IMR-90 (cell line): Measurements from ENCODE around the gene CLMP. TPM values are rescaled to one million over a fixed set of nuclear protein-coding genes. Genes with fewer than 3 reads are reported as not detected.

Experiments used
- ATAC-seq: fragments of 200-7000 bp; cut with Tn5 transposase; 2 replicates; pipeline ENCODE4 v1.9.1; 2020; ENCODE audit warnings: low read depth, mild to moderate bottlenecking, moderate library complexity
- BruUV-seq: library from RNA; stranded (reverse); fragments of 400-500 nt; replicated peaks from 2 replicates; lab custom pipeline; 2021; lab: Mats Ljungman, UMichigan
- CTCF ChIA-PET: fragments of 300-600 bp; formaldehyde crosslinking; extraction: SDS; loops from one replicate; lab custom pipeline; 2021; ENCODE audit warnings: antibody characterized with exemption; lab: Yijun Ruan, JAX
- POLR2A ChIA-PET: fragments of 300-600 bp; sonication (Branson Sonifier 250); formaldehyde crosslinking; loops from one replicate; lab custom pipeline; 2022; ENCODE audit warnings: antibody characterized with exemption; ENCODE audit not compliant: unreplicated experiment; lab: Charles Lee
- DNase-seq: peaks from one replicate; pipeline ENCODE4 v3.0.0; 2013
- H2AFZ ChIP-seq: replicated peaks from 2 replicates; pipeline ENCODE3; 2013; ENCODE audit warnings: low read length, mild to moderate bottlenecking; ENCODE audit not compliant: poor library complexity
- H2AK5ac ChIP-seq: 2 replicates; pipeline ENCODE4 v1.6.1; 2013; ENCODE audit warnings: low read depth, low read length, inconsistent platforms
- H2AK9ac ChIP-seq: replicated peaks from 2 replicates; pipeline ENCODE3; 2013; ENCODE audit warnings: mild to moderate bottlenecking, low read depth, low read length, moderate library complexity; ENCODE audit not compliant: poor library complexity
- H2BK120ac ChIP-seq: 2 replicates; pipeline ENCODE4 v1.6.1; 2013; ENCODE audit warnings: low read depth, low read length, inconsistent platforms
- H2BK15ac ChIP-seq: 3 replicates; pipeline ENCODE4 v1.6.1; 2013; ENCODE audit warnings: low read depth, low read length, inconsistent platforms
- H2BK20ac ChIP-seq: 2 replicates; pipeline ENCODE4 v1.6.1; 2013; ENCODE audit warnings: low read depth, mild to moderate bottlenecking, inconsistent platforms, low read length, moderate library complexity
- H2BK5ac ChIP-seq: 2 replicates; pipeline ENCODE4 v1.6.1; 2013; ENCODE audit warnings: mild to moderate bottlenecking, low read depth, low read length, inconsistent platforms; ENCODE audit not compliant: poor library complexity, severe bottlenecking
- H3K14ac ChIP-seq: replicated peaks from 2 replicates; pipeline ENCODE4 v1.6.1; 2013; ENCODE audit warnings: low read depth, low read length, inconsistent platforms
- H3K18ac ChIP-seq: 2 replicates; pipeline ENCODE4 v1.6.1; 2013; ENCODE audit warnings: low read depth, low read length, control low read depth
- H3K23ac ChIP-seq: 2 replicates; pipeline ENCODE4 v1.6.1; 2013; ENCODE audit warnings: low read depth, low read length, inconsistent platforms
- H3K27ac ChIP-seq: 2 replicates; pipeline ENCODE4 v1.5.1; 2013; ENCODE audit warnings: mild to moderate bottlenecking, control low read depth, low read length; ENCODE audit not compliant: insufficient read depth
- H3K27me3 ChIP-seq: 2 replicates; pipeline ENCODE4 v1.6.1; 2013; ENCODE audit warnings: low read length; ENCODE audit not compliant: control insufficient read depth, insufficient read depth
- H3K36me3 ChIP-seq: 2 replicates; pipeline ENCODE4 v1.6.1; 2013; ENCODE audit warnings: low read length, mixed read lengths; ENCODE audit not compliant: control insufficient read depth, insufficient read depth
- H3K4ac ChIP-seq: 2 replicates; pipeline ENCODE4 v1.6.1; 2013; ENCODE audit warnings: low read depth, low read length, inconsistent platforms
- H3K4me1 ChIP-seq: 2 replicates; pipeline ENCODE4 v1.6.1; 2013; ENCODE audit warnings: low read length, mixed read lengths; ENCODE audit not compliant: control insufficient read depth, insufficient read depth
- H3K4me2 ChIP-seq: 2 replicates; pipeline ENCODE4 v1.6.1; 2013; ENCODE audit warnings: low read depth, mild to moderate bottlenecking, control low read depth, low read length, moderate library complexity
- H3K4me3 ChIP-seq: 2 replicates; pipeline ENCODE4 v1.5.1; 2013; ENCODE audit warnings: low read depth, mild to moderate bottlenecking, control low read depth, low read length, moderate library complexity; ENCODE audit not compliant: insufficient read depth
- H3K56ac ChIP-seq: 2 replicates; pipeline ENCODE4 v1.6.1; 2013; ENCODE audit warnings: low read length, inconsistent platforms; ENCODE audit not compliant: insufficient read depth; ENCODE audit errors: extremely low read depth
- H3K79me1 ChIP-seq, 2 experiments: 2 replicates each; pipeline ENCODE4 v1.6.1; 2013; ENCODE audit warnings: low read length in 2 of 2, inconsistent platforms in 1 of 2, low read depth in 1 of 2
- H3K9ac ChIP-seq: 2 replicates; pipeline ENCODE4 v1.6.1; 2013; ENCODE audit warnings: low read depth, low read length, control low read depth
- H3K9me1 ChIP-seq: 2 replicates; pipeline ENCODE4 v1.6.1; 2013; ENCODE audit warnings: low read length, inconsistent platforms; ENCODE audit not compliant: insufficient read depth
- H3K9me3 ChIP-seq: 2 replicates; pipeline ENCODE4 v1.6.1; 2013; ENCODE audit warnings: low read length; ENCODE audit not compliant: control insufficient read depth, insufficient read depth
- H4K20me1 ChIP-seq: 2 replicates; pipeline ENCODE4 v1.6.1; 2013; ENCODE audit warnings: low read length, inconsistent platforms; ENCODE audit not compliant: insufficient read depth
- H4K5ac ChIP-seq: 2 replicates; pipeline ENCODE4 v1.6.1; 2013; ENCODE audit warnings: mild to moderate bottlenecking, low read depth, low read length, control low read depth
- H4K8ac ChIP-seq, 2 experiments: 2 replicates each; pipeline ENCODE4 v1.6.1; 2013; ENCODE audit warnings: low read depth in 2 of 2, low read length in 2 of 2, control low read depth in 1 of 2, inconsistent platforms in 1 of 2
- H4K91ac ChIP-seq: 2 replicates; pipeline ENCODE4 v1.6.1; 2013; ENCODE audit warnings: low read depth, low read length, inconsistent platforms; ENCODE audit not compliant: insufficient read depth
- BHLHE40 ChIP-seq: fragments of 150-350 bp; IDR thresholded peaks from 2 replicates; pipeline ENCODE4 v1.6.1; 2016; ENCODE audit warnings: mild to moderate bottlenecking, low read depth, low read length
- CEBPB ChIP-seq: IDR thresholded peaks from 2 replicates; pipeline ENCODE4 v1.6.1; 2012; ENCODE audit warnings: low read depth, low read length, improper control_type of control experiment
- CHD1 ChIP-seq: IDR thresholded peaks from 2 replicates; pipeline ENCODE4 v1.6.1; 2012; ENCODE audit warnings: low read depth, low read length, improper control_type of control experiment
- FOS ChIP-seq: fragments of 150-350 bp; IDR thresholded peaks from 2 replicates; pipeline ENCODE4 v1.6.1; 2016; ENCODE audit warnings: low read depth, low read length
- MAFK ChIP-seq: IDR thresholded peaks from 2 replicates; pipeline ENCODE4 v1.6.1; 2012; ENCODE audit warnings: low read depth, low read length, improper control_type of control experiment
- MAZ ChIP-seq: IDR thresholded peaks from 2 replicates; pipeline ENCODE4 v1.6.1; 2012; ENCODE audit warnings: low read depth, mild to moderate bottlenecking, low read length, improper control_type of control experiment, moderate library complexity, borderline replicate concordance
- MXI1 ChIP-seq: IDR thresholded peaks from 2 replicates; pipeline ENCODE4 v1.6.1; 2012; ENCODE audit warnings: low read depth, mild to moderate bottlenecking, low read length, moderate library complexity, borderline replicate concordance
- NFE2L2 ChIP-seq: fragments of 150-350 bp; IDR thresholded peaks from 2 replicates; pipeline ENCODE4 v1.6.1; 2016; ENCODE audit warnings: low read depth, mild to moderate bottlenecking, low read length
- POLR2A ChIP-seq: IDR thresholded peaks from 2 replicates; pipeline ENCODE4 v1.6.1; 2012; ENCODE audit warnings: mild to moderate bottlenecking, low read depth, low read length
- RAD21 ChIP-seq: IDR thresholded peaks from 2 replicates; pipeline ENCODE4 v1.6.1; 2012; ENCODE audit warnings: low read length, improper control_type of control experiment
- RCOR1 ChIP-seq: IDR thresholded peaks from 2 replicates; pipeline ENCODE4 v1.6.1; 2012; ENCODE audit warnings: mild to moderate bottlenecking, low read length, improper control_type of control experiment; ENCODE audit not compliant: insufficient replicate concordance
- RFX5 ChIP-seq: IDR thresholded peaks from 2 replicates; pipeline ENCODE4 v1.8.0; 2012; ENCODE audit warnings: low read depth, mild to moderate bottlenecking, low read length, moderate library complexity
- SMC3 ChIP-seq: fragments of 150-350 bp; IDR thresholded peaks from 2 replicates; pipeline ENCODE4 v1.6.1; 2016; ENCODE audit warnings: low read depth, mild to moderate bottlenecking, antibody characterized with exemption, low read length, moderate library complexity
- USF2 ChIP-seq: fragments of 150-350 bp; IDR thresholded peaks from 2 replicates; pipeline ENCODE4 v1.6.1; 2017; ENCODE audit warnings: mild to moderate bottlenecking, antibody characterized with exemption, low read length, low read depth
- WGBS, 2 experiments: methylation state at CpG; one replicate each; pipeline versions ENCODE4 v1.1.5 to v1.1.7; 2013; ENCODE audit warnings: missing lambda C conversion rate in 2 of 2; ENCODE audit not compliant: insufficient read length in 1 of 2; ENCODE audit errors: extremely low coverage in 2 of 2; 5-methylcytosine and 5-hydroxymethylcytosine counted together
- dilution Hi-C: fragments of 300-500 bp; cut with HindIII; formaldehyde crosslinking; loops from one replicate; pipeline ENCODE4 v1.14.3; 2018; ENCODE audit warnings: low sequenced_read_pairs; ENCODE audit not compliant: unreplicated experiment
- in situ Hi-C: fragments of 300-500 bp; cut with MboI; formaldehyde crosslinking; loops from 3 replicates; pipeline ENCODE4 v1.14.3; 2019; ENCODE audit warnings: low sequenced_read_pairs, inconsistent platforms, mixed read lengths
- intact Hi-C: fragments of 100-400 bp; cut with micrococcal nuclease; formaldehyde crosslinking; loops from 2 replicates; pipeline ENCODE4 v1.10.0; 2022
- polyA plus RNA-seq, 3 experiments: library from polyadenylated mRNA; depleted of rRNA; stranded (reverse); fragments of >200 nt; gene quantifications; 2 replicates each; pipeline ENCODE4 v1.2.3, GENCODE V29; 2012; ENCODE audit warnings: low replicate concordance in 1 of 3
- total RNA-seq: library from RNA; depleted of rRNA; stranded (reverse); fragments of >200 nt; gene quantifications from 2 replicates; pipeline ENCODE4 v1.2.3, GENCODE V29; 2012
- TF ChIP-seq, protein P1 (sequence below): fragments of 150-350 bp; IDR thresholded peaks from 2 replicates; pipeline ENCODE4 v1.6.1; 2016; ENCODE audit warnings: low read depth, mild to moderate bottlenecking, low read length, moderate library complexity, borderline replicate concordance
- TF ChIP-seq, protein P2 (sequence below): conservative IDR thresholded peaks from 2 replicates; pipeline ENCODE4 v1.5.1; 2012; ENCODE audit warnings: mild to moderate bottlenecking, low read depth, low read length, improper control_type of control experiment

CLMP gene
- total and polyA plus RNA-seq, 2 of the 4 experiments (the other 2 are of a cell fraction): 54.7 to 95.7 TPM

DNA sequence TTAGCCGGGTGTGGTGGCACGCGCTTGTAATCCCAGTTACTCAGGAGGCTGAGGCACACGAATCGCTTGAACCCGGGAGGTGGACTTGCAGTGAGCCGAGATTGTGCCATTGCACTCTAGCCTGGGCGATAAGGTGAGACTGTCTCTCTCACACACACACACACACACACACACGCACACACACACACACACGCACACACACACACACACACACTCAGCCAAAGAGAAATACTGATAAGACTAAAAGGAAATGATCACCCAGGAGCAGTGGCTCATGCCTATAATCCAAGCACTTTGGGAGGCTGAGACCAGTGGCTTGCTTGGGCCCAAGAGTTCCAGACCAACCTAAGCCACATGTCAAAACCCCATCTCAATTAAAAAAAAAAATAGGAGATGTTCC, 153.9 kb downstream of the CLMP start:
- H3K4me3 ChIP-seq: no peak overlapping the region
- no peak overlapping the region for H3K9ac ChIP-seq
- H3K56ac ChIP-seq: no peak overlapping the region
- no peak overlapping the region for H2AK9ac ChIP-seq
- H2BK5ac ChIP-seq: no peak overlapping the region
- no peak overlapping the region for H2BK120ac ChIP-seq
- no peak for TF ChIP-seq MAZ
- no peak for TF ChIP-seq POLR2A
- no peak for TF ChIP-seq CEBPB
- no peak for TF ChIP-seq MAFK
- TF ChIP-seq, protein P1, sequence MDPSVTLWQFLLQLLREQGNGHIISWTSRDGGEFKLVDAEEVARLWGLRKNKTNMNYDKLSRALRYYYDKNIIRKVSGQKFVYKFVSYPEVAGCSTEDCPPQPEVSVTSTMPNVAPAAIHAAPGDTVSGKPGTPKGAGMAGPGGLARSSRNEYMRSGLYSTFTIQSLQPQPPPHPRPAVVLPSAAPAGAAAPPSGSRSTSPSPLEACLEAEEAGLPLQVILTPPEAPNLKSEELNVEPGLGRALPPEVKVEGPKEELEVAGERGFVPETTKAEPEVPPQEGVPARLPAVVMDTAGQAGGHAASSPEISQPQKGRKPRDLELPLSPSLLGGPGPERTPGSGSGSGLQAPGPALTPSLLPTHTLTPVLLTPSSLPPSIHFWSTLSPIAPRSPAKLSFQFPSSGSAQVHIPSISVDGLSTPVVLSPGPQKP: no peak
- no peak for TF ChIP-seq MXI1
- no peak for TF ChIP-seq SMC3
- no peak for TF ChIP-seq USF2
- TF ChIP-seq, protein P2, sequence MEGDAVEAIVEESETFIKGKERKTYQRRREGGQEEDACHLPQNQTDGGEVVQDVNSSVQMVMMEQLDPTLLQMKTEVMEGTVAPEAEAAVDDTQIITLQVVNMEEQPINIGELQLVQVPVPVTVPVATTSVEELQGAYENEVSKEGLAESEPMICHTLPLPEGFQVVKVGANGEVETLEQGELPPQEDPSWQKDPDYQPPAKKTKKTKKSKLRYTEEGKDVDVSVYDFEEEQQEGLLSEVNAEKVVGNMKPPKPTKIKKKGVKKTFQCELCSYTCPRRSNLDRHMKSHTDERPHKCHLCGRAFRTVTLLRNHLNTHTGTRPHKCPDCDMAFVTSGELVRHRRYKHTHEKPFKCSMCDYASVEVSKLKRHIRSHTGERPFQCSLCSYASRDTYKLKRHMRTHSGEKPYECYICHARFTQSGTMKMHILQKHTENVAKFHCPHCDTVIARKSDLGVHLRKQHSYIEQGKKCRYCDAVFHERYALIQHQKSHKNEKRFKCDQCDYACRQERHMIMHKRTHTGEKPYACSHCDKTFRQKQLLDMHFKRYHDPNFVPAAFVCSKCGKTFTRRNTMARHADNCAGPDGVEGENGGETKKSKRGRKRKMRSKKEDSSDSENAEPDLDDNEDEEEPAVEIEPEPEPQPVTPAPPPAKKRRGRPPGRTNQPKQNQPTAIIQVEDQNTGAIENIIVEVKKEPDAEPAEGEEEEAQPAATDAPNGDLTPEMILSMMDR: no peak
- TF ChIP-seq RFX5: no peak
- no peak for TF ChIP-seq BHLHE40
- TF ChIP-seq FOS: no peak
- TF ChIP-seq CHD1: no peak
- no peak for TF ChIP-seq RAD21
- no peak for TF ChIP-seq RCOR1
- no peak for TF ChIP-seq NFE2L2
- H4K8ac ChIP-seq: no peak overlapping the region
- no peak overlapping the region for H3K14ac ChIP-seq
- H3K9me3 ChIP-seq: no peaks in the 10 kb centered on the region
- H4K91ac ChIP-seq: no peak overlapping the region
- no peak overlapping the region for H4K5ac ChIP-seq
- H3K36me3 ChIP-seq: no peaks in the 10 kb centered on the region
- no peak overlapping the region for H2AFZ ChIP-seq
- CTCF ChIA-PET: no interaction called here
- BruUV-seq: no TSS peak
- H2AK5ac ChIP-seq: no peak overlapping the region
- dilution Hi-C loops (loop anchor here (25.0 kb wide), 1 partner anchor 179 kb away; no protein-coding TSS in a partner anchor), intact Hi-C loops (no loop called here), in situ Hi-C loops (no loop called here)
- H3K9me1 ChIP-seq: no peaks in the 10 kb centered on the region
- H3K4ac ChIP-seq: no peak overlapping the region
- H3K79me1 ChIP-seq: no peaks in the 10 kb centered on the region
- no peaks in the 10 kb centered on the region for H3K4me1 ChIP-seq
- POLR2A ChIA-PET: no interaction called here
- DNase-seq (no peak), ATAC-seq (no peak)
- no peak overlapping the region for H2BK20ac ChIP-seq
- no peak overlapping the region for H3K18ac ChIP-seq
- no peak overlapping the region for H3K23ac ChIP-seq
- 83% methylated on average over 9 of the region's 10 CpGs; no CpG with 5 or more reads in 1 of the 2 experiments for WGBS, 2 experiments
- H4K20me1 ChIP-seq: no peaks in the 10 kb centered on the region; the same call in 1 of the 2 replicates
- H3K27ac ChIP-seq: no peak overlapping the region
- no peak overlapping the region for H3K4me2 ChIP-seq
- H3K27me3 ChIP-seq: peaks cover 1% of the 10 kb centered on the region; the same call in 1 of the 2 replicates
- no peak overlapping the region for H2BK15ac ChIP-seq
